22Rv1 (cell line): ENCODE data around the gene FZD7.

Experiments used
- ZFX ChIP-seq: fragments of 450-650 bp; IDR thresholded peaks from 2 replicates; pipeline ENCODE4 v1.6.1; 2017; ENCODE audit warnings: antibody characterized with exemption, borderline replicate concordance
- TF ChIP-seq, protein P1 (sequence below): fragments of 450-650 bp; IDR thresholded peaks from 2 replicates; pipeline ENCODE4 v1.5.1; 2017; ENCODE audit warnings: mild to moderate bottlenecking

DNA sequence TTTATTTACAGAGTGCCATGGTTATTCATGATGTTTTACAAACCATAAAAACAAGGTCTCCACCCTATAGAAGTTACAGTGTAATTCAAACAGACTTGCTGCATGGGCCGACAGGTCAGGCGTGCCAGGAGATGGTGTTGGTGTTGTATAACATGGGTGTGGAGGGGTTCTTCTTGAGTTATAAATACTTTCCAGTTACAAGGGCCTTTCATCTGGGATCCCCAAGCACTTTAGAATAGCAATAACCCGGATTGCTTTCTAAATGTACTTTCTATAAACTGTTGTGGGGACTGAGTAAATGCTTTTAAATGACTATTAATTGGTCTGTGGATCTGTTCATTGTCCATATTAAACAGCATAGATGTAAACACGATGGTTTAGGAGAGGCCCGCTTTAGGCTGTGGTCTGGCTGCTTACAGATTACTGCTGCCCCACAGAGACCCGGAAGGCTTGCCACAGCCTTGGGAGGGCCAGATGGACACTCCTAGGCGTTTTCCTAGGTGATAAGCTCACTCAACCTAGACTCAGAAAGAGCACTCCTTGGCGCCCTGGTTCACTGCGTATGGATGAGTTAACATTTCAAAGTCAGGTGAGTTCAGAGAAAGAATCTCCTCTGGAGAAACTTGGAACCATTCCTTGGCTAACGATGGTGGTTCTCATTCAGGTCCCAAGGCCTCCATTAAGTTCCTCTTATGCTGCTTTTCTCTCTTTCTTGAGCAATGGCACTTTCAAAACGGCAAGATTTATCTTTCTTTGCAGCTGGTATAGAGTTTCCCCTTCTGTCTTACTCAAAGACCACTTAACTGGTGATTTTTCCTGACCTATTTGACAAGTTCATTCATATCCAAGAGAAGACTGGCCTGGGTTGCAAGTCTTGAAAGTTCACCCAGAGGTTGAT is 35.8 kb downstream of the FZD7 start:
- TF ChIP-seq, protein P1, sequence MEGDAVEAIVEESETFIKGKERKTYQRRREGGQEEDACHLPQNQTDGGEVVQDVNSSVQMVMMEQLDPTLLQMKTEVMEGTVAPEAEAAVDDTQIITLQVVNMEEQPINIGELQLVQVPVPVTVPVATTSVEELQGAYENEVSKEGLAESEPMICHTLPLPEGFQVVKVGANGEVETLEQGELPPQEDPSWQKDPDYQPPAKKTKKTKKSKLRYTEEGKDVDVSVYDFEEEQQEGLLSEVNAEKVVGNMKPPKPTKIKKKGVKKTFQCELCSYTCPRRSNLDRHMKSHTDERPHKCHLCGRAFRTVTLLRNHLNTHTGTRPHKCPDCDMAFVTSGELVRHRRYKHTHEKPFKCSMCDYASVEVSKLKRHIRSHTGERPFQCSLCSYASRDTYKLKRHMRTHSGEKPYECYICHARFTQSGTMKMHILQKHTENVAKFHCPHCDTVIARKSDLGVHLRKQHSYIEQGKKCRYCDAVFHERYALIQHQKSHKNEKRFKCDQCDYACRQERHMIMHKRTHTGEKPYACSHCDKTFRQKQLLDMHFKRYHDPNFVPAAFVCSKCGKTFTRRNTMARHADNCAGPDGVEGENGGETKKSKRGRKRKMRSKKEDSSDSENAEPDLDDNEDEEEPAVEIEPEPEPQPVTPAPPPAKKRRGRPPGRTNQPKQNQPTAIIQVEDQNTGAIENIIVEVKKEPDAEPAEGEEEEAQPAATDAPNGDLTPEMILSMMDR, result no peak
- TF ChIP-seq ZFX, result no peak
